CD1c-positive myeloid dendritic cell (primary cell): ENCODE results near the gene EARS2.
A peak's percentile ranks its signal among the peaks of the same experiment; 100 is the strongest.
"Not testable (repeated sequence)": the region's sequence is repeated elsewhere in the genome, so short reads cannot be mapped to it uniquely, and the experiment has no call there.

Experiments
- DNase-seq: peaks from one replicate; pipeline ENCODE4 v3.0.0-alpha.2; 2016; ENCODE audit errors: extremely low spot score

Gene EARS2

DNA sequence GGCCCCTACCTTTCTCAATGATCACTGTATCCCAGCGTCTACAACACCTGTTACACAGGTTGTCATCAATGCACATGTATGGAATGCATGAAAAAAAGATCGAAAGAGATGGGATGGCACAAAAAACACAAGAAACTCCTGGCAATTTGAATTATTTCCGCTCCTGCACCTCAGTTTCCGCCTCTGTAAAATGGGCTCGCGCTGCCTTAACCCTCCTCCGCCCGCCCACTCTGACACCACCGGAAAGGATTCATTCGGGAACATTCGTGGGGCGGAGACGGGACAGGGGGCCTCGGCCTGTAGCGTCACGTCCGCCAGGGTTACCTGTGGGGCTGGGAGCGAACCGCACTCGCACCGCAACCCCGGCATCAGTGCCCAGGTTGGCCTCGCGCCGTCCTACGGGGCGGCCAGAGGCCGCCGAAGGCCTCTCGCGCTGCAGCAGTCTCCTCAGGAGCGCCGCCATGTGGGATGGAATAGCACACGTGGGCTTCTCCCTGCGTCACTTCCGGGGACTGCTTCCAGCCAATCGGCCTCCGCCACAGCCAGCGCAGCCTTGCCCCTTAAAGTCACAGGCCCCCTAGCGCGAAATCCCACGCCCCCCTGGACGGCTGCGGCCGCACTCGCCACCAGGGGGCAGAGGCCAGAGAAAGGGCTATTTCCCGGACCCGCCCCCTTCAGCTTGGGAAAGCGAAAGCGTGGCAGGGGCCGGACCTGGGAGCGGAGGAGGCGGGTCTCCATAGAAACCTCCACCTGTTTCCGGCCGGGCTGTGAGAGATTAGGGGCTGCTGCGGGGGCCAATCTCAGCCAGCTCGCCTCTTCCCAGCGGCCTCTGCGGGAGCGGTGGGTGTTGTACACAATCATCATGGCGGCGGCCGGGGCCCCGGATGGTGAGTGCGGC, at the start of gene EARS2, which contains the start of gene UBFD1:
Gene EARS2, minus strand, starts transcription at position 470 of the 898 bp plus-strand sequence. Its CDS starts 7 bp downstream, at position 463.
Gene UBFD1, plus strand, starts transcription at position 847 of the 898 bp plus-strand sequence. Its CDS starts 16 bp downstream, at position 863.
- DNase-seq = peak; percentile 98

DNA sequence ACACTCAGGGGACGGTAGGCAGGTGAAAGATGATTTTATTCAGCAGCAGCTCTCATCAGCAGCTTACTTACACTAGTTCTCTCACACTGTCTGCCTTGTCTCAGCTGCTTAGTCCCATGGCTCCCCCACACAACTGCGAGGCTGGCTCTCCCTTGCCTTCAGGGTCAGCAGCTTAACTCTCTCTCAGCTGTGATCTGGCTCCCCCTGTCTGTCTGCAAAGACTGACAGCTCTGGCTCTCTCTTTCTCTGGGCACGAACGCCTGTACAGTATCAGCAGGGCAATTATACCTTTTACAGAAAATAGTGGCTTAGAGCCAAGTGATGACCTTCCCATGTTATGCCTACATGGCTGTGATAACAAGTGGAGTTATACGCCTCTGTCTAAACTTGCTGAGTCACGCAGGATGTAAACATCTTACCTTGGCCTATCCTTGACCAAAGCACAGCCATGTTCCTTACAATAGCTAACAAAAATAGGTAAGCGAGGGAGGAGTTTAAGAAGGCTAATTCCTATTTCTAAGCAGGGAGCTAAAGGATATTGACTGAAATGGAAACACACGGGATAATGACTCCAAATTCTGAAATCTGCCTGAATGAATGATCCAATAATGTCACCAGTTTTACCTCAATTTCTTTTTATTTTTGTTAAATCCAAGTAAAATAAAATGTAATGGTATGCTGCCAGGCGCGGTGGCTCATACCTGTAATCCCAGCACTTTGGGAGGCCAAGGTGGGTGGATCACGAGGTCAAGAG, 40.0 kb upstream of the EARS2 start:
- DNase-seq = peak; percentile 6

GRCh38 chr16:23595951-23596720, 39.0 kb upstream of the EARS2 start, which contains the start of gene NDUFAB1:
NDUFAB1 (minus strand) TSS chr16:23596316; CDS start chr16:23596290, 26 bp downstream.
- peak; percentile 97 for DNase-seq

DNA sequence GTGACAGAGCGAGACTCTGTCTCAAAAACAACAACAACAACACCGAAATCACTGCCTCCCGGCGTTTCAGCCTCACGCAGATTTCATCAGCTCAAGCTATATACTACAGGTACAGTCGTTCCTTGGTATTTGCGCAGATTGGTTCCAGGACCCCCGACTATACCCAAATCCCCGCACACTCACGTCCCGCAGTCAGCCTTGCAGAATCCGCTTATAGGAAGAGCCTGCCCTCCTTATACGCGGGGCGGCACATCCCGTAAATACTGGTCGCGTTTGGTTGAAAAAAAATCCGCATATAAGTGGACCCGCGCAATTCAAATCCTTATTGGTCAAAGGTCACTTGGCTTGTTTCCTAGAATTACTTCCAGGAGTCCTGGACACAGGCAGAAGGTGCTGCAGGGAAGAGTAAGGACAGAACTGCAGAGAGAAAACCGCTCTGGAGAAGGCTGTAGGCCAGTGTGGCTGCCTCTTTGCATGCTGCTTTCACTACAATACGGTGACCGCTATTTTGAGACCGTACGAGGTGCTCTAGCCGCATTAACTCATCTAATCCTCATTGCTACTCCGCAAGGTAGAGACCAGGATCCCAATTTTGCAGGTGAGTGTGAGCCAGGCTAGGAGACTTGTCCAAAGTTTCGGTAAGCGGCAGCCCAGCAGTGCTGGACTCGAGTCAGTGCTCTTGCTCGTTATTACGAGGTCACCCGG, 38.2 kb upstream of the EARS2 start:
- no peak for DNase-seq

GRCh38 chr16:23594186-23594585, 37.0 kb upstream of the EARS2 start:
- DNase-seq = no peak

DNA sequence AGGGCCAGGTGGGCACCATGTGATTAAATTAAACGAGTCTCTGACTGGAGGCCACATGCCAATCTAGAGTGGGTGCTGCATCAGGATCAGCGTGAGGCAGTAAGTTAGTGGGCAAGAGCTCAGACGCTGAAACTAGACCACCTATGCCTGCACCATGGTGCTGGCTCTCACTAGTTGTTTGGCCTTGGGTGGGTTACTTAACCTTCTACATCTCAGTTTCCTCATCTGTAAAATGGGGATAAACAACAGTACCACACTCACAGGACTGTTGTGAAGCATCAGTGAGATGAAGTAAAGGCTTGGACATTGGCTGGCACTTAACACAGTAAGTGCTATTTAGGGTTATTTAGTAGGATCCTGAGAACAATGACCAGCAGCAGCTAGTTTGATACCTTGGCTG, 33.0 kb upstream of the EARS2 start:
- no peak for DNase-seq

- no peak for DNase-seq
Measured at GRCh38 chr16:23587726-23588125, 30.6 kb upstream of the EARS2 start.

GRCh38 chr16:23584186-23585076, 27.3 kb upstream of the EARS2 start:
- DNase-seq = no peak

GRCh38 chr16:23583271-23583670, 26.1 kb upstream of the EARS2 start:
- DNase-seq = not testable (repeated sequence)

DNA sequence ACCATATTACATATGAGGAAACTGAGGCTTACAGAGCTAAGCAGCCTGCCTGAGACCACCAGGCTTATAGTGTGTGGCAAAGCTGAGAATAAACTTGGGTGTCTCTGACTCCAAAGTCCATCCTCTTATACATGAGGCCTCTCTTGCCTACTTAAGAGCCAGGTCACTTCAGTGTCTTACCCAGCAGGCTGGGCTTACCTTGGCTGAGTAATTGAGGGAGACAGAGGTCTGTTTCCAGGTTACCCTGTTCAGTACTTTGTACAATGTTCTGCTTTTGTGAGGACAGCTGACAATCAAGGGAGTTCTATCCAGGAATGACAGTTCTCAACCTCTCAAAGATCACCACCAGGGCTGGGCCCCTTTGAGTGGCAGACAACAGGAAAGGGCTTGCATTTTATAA, 24.6 kb upstream of the EARS2 start:
- DNase-seq = no peak

DNA sequence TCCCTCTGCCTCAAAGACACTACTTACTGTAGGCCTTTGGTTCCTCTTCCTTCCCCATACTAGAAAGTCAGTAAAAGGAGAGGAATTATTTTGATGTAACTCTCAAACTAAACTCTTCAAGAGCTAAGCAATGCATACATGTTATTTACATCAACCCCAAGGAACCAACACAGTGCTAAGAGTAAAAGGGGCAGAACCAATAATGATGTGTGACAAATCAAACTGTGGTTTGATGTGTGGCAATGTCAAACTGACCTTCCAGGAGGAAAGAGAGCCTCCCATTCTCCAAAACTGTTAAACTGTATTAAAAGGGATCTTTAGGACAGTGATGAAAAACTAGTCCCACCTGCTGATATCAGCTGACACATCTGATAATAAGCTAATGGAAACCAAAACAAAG, 23.2 kb upstream of the EARS2 start:
- no peak for DNase-seq

DNA sequence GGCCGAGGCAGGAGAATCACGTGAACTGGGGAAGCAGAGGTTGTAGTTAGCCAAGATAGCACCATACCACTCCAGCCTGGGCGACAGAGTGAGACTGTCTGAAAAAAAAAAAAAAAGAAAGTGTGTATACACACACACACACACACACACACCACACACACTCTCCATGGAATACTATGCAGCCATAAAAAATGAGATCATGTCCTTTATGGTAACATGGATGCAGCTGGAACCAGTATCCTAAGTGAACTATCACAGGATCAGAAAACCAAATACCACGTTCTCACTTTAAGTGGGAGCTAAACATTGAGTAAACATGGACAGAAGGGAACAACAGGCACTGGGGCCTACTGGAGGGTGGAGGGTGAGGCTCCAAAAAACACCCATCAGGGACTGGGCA, 22.2 kb upstream of the EARS2 start:
- DNase-seq = no peak

DNA sequence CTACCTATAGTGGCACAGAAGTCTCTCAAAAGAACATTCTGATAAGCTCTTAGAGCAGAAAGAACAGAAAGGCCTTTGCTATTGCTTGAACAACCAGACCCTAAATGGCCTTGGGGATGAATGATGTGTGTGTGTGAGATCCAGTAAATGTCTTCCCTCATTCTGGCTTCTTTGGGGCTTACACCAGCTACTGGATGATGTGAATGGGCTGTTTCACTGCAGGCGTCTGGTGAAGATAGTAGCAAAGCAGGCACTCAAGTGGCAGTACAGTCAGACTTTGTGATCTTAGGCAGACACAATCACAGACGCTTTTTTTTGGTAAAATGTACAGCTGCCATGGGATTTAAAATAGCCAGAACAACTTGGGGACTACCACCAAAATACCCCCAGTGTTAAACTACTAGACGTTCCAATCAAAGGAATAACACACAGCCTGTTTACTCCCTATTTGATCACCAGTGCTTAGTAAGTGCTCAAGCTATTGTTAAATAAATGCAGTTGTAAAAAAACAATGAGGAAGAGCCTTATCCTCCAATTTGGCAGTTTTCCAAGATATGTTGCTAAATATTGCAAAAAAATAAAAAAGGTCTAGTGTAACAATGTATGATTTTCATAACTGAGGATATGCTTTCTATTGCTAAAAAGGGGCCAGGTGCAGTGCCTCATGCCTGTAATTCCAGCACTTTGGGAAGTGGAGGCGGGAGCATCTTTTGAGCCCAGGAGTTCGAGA, 21.1 kb upstream of the EARS2 start:
- DNase-seq = peak; percentile 29

DNA sequence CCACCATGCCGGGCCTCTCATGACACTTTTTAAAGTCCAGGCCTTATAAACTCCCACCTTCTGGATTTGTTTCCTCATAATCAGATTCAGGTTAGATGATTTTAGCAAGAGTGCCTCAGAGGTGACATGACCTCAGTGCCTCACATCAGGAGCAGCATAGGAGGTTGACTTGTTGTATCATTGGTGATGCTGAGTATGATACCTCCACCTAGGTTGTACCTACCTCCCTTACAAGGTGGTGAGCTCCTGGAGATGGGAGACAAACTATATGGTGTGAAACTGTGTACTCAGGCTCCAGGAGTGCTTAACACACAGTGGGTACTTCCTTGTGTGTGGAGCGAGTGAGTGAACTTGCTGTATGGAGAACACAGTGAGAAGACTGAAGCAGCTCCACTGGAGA, 20.3 kb upstream of the EARS2 start:
- DNase-seq = no peak

DNA sequence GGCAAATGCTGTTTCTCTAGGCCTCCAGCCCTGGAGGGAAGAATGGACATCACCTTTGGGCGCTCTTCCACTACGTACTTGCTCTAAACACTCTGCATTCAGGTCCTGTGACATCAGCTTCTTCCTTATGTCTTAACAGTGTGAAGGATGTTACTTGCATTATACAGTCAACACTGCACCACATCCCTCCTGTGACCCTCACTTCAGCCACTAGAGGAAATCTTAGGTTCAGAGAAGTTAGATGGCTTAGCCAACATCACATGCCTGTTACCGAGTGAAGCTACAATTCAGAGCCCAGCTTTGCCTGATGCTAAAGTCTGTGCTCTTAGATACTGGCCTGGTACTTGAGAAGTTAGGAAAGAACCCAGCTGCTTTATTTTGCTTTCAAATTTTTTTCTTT, 18.7 kb upstream of the EARS2 start:
- no peak for DNase-seq

- DNase-seq = no peak
Measured at GRCh38 chr16:23573817-23574216, 16.7 kb upstream of the EARS2 start.

DNA sequence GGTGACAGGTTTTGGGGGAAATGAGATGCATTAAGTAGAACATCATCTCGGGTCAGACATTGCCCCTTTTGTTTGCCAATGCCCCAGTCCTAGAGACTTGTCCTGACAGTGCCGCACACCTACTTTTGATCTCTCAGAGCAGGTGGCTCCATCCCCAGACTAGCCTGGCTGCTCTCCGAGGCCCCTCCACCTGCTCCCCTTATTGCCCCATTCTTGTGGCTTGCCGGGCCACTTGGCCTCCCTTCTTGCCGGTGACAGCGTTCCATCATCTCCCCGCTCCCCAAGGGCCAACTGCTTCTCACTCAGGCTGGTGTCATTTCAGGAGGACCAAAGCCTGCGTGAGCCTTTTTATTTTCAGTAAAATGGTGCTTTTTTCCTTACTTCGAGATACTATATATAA, 15.2 kb upstream of the EARS2 start:
- no peak for DNase-seq

DNA sequence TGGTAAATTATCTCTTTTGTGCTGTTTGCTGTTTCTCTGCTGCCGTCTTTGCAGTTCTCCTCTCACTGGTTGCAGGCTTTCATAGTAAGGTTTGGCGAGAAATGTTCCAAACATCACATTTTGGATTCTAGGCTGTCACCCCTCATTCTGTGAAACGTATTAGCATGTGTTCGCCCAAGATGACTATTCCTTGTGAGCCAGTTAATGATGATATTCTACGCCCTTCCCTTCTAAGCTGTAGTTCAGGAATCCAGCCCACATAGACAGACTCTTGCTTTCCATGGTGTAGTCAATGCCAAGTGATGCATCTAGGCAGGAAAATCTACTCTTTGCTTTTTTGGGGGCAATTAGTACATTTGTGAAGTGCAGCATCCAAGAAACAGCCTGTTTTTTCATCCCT, 14.7 kb upstream of the EARS2 start:
- no peak for DNase-seq

DNA sequence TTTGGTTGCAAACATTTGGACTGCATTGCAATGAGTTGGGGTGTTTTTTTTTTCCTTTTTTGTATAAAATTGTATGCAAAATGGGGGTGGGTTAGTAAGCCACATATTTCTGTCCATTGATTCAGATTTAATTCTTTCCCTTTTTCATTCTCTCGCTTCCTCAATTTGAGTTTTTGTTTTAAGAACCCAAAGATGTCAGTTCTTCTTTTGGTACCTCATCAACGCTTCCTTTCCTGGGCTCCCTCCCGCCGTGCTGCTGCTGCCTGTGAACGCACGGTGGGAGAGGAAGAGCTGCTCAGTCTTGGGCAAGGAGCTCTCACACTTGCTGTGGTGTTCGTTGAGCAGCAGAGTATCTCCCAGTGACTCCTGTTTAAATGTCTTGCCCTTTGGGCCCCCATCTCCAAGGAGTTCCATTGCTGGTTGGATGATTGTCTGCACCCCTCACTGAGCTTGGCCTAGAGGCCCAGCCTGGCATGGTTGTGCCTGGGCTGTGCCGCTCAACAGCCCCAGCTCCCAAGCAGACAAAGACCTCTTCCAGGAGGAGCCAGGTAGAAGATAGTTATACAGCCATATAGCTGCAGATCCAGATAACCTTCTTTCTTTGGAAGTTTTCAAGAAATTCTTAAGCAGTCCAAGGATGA, 14.0 kb upstream of the EARS2 start:
- peak; percentile 57 for DNase-seq
